GM19238 (cell line): ENCODE data around the gene AOC3.
"Not testable (repeated sequence)": the region's sequence is repeated elsewhere in the genome, so short reads cannot be mapped to it uniquely, and the experiment has no call there.

Source experiments
- DNase-seq: peaks from one replicate; pipeline ENCODE4 v3.0.0; 2011; ENCODE audit warnings: low spot score; ENCODE audit not compliant: insufficient read length

The AOC3 gene

DNA sequence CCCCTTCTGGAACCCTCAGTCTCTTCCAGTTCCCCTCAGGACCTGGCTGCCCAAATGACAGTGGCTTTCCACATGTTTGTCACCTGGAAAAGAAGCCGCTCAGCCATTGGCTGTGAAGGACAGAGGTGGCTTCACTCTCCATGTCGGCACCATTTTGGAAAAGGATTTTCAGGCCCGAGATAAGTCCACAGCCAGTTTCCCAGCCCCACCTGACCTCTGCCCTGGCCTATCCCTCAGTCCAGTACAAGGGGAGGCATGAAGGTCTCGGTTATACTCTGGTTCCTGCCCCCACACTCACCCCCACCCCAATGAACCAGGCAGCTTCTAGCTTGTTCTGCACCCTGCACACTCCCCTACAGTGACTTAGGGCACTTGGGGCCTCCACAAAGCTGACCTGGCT is 15.2 kb downstream of the AOC3 start:
- no peak for DNase-seq

DNA sequence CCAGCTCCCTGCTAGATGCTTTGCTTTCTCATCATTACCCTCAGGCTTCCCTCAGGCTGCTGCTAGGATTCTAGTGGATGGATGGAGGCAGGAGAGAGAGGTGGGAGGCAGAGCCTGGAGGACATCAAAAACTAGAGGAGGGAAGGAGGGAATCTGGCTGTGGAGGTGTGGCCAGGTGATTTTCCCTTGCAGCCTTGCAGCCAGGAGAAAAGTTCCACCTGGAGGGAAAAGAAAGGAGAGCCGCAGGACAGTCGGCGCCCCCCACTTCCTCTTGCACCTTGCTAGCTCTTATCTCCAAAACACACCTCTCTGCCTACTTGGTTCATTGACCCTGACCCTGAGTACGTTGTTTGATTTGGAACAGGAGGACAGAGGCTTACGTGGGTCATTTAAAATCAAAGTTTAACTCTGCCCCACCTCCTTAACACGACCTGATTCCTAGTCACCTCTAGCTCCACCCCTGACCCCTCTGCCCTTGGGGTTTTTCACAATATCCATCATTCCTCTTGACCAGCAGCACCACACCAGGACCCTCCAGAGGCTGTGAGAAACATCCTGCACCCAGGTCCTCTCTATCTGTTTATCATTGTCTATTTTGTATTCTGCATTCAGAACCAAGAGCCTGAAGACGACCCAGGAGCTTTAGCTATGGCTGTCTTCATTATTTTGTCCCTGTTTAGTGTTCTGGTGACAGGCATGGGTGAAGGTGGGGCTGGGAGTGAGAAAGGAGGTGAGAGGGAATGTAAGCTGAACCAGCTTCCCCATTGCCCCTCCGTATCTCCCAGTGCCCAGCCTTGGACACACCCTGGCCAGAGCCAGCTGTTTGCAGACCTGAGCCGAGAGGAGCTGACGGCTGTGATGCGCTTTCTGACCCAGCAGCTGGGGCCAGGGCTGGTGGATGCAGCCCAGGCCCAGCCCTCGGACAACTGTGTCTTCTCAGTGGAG is 15.9 kb downstream of the AOC3 start:
- no peak for DNase-seq

GRCh38 chr17:42867694-42868261 is 16.8 kb downstream of the AOC3 start:
- not testable (repeated sequence) for DNase-seq

DNA sequence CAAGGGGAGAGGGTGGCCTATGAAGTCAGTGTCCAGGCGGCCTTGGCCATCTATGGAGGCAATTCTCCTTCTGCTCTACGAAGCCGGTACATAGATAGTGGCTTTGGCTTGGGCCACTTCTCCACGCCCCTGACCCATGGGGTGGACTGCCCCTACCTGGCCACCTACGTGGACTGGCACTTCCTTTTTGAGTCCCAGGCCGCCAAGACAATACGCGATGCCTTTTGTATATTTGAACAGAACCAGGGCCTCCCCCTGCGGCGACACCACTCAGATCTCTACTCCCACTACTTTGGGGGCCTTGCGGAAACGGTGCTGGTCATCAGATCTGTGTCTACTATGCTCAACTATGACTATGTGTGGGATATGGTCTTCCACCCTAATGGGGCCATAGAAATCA is 17.3 kb downstream of the AOC3 start:
- no peak for DNase-seq

GRCh38 chr17:42871647-42872046 is 20.6 kb downstream of the AOC3 start:
- no peak for DNase-seq

GRCh38 chr17:42872251-42872965 is 21.4 kb downstream of the AOC3 start:
- DNase-seq, result no peak

DNA sequence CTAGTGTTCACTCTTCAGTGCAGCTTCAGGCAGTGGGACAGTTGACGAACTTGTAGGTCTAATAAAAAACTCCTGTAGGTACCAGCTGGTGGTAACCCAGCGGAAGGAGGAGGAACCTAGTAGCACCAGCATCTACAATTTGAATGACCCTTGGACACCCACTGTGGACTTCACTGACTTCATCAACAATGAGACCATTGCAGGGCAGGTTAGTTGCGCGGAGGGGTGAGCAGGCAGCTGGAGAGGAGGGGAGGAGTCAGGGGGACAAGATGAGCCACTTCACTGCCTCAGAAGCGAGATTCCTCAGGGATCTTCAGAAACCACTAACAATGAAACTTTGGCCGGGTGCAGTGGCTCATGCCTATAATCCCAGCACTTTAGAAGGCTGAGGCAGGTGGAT is 22.3 kb downstream of the AOC3 start:
- DNase-seq, result no peak

DNA sequence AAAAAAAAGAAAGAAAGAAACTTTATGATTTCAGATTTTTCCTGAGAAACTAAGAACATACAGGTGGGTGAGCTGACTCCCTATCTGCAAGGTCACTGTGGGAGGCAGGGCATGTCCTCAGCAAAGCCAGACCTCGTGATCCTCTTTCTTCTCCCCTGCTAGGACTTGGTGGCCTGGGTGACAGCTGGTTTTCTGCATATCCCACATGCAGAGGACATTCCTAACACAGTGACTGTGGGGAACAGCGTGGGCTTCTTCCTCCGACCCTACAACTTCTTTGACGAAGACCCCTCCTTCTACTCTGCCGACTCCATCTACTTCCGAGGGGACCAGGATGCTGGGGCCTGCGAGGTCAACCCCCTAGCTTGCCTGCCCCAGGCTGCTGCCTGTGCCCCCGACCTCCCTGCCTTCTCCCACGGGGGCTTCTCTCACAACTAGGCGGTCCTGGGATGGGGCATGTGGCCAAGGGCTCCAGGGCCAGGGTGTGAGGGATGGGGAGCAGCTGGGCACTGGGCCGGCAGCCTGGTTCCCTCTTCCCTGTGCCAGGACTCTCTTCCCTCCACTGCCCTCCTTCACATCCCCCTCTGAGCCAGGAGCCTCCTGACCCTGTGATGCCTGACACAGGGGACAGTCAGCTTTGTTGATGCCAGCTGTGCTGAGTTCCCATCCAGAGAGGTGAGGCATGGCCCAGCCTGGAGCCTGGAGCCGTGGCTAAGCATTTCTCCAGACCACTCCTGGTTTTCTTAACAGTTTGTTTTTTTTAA is 23.1 kb downstream of the AOC3 start:
- DNase-seq, result not testable (repeated sequence)

- no peak for DNase-seq
Observed at GRCh38 chr17:42877037-42877436, 26.0 kb downstream of the AOC3 start.

- no peak for DNase-seq
Observed at GRCh38 chr17:42878123-42878880, 27.3 kb downstream of the AOC3 start.

DNA sequence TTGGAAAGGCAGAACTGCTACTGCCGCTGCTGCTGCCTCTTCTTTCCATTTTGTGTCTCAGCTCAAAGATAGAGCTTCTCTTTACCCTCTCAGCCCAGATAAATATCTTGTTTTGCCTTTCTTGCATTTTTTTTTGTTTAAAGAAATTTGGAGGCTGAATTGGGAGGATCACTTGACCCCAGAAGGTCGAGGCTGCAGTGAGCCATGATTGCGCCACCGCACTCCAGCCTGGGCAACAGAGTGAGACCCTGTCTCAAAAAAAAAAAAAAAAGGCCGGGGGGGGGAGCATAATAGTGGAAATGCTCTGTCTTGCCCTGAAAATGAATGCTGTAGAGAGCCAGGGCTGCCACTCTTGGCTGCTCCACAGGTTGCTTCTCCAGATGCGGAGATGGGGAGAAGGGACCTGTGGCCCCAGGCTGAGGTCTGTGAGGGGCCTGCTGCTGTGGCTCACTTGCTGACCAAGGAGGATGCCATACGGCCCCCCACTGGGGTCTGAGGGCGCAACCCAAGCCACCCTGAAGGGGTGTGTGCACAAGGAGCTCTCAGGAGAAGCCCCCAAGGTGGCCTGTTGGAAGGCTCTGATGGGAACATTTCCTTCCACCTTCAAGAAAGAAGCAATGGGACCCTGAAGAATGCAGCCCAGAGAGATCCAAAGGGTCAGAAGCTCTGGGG is 28.1 kb downstream of the AOC3 start:
- DNase-seq, result no peak

- no peak for DNase-seq
Observed at GRCh38 chr17:42879596-42879985, 28.6 kb downstream of the AOC3 start.

DNA sequence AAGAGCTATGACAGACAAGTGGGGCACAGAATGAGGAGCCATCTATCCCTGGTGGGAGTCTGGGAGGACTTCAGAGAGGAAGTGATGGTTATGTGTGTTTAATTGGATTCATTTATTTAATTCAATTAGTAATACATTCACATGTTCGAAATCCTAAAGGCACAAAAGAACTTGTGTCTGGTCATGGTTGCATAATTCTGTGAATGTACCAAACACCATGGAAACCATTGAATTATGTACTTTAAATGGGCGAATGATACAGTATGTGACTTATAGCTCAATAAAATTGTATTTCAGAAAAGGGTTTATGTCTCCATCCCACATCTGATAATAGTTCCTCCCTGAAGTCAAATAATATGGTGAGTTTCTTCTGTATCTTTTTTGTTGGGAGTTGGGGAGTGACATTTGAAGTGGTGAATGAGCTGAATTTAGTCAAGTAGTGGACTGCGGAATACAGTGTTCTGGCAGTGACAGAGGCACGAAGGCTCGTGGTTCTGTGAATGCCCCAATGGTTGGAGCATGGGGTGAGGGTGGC is 29.8 kb downstream of the AOC3 start:
- no peak for DNase-seq

GRCh38 chr17:42881706-42882105 is 30.7 kb downstream of the AOC3 start:
- DNase-seq, result not testable (repeated sequence)

DNA sequence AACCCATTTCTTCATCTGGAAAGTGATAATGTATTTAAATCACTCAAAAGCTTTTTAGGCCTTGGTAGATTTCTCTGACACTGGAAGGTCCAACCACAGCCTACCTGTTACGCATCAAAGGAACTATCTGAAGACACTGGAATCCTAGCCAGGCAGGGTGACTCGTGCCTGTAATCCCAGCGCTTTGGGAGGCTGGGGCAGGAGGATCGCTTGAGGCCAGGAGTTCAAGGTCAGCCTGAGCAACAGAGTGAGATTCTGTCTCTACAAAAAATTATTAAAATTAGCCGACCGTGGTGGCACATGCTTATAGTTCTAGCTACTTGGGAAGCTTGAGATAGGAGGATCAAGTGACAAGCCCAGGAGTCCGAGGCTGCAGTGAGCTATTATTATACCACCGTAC is 31.2 kb downstream of the AOC3 start:
- no peak for DNase-seq

GRCh38 chr17:42883802-42884558 is 33.0 kb downstream of the AOC3 start:
- no peak for DNase-seq

GRCh38 chr17:42885806-42886205 is 34.8 kb downstream of the AOC3 start:
- not testable (repeated sequence) for DNase-seq

DNA sequence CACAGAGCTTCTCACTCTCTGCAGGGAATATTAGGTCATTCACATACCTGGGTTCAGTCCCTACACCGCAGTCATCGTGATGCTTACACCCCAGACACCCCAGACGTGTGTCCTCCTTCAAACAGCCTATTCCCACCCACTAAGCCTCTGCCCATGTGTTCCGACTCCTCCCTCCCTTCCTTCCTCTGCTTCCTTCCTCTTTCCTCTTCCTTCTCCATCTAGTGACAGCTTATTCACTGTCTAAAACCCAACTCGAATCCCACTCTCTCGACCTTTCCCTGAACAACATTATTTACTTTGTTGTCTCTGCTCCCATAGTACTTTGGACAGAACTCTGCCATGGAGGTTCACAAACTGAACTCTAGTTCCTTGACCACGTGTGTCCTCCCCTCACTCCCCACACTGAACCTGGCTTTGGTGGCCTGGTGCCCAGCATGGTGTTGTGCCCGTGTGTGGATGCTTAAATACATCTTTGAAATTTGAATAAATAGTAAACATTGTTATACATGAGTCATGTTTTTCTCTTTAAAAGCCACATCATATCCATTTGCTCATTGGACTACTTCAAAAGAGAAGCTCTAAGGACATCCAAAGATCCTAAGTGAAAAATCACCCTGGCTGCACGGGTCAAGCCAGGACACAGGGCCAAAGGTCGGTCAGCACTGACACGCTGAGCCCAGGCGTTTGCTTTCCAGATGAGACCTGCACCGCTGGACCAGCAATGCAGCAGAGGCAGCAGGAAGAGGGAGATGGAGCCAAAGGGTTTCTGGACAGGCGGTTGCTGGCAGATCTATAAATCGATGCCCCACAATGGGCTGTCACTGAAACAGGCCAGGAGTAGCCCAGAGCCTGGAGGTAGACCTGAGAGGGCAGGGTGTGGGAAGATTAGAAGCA is 35.5 kb downstream of the AOC3 start:
- no peak for DNase-seq
